Fibroblast of lung (primary cell): ENCODE measurements around the gene ANKS6. TPM values are rescaled to one million over a fixed set of nuclear protein-coding genes. Genes with fewer than 3 reads are reported as not detected.
A peak's percentile ranks its signal among the peaks of the same experiment; 100 is the strongest.

ENCODE experiments used
- DNase-seq, 2 donors: peaks; one replicate each; pipeline versions ENCODE4 v3.0.0 to v3.0.0-alpha.2; 2010; ENCODE audit warnings: low read depth in 2 of 2
- H2AFZ ChIP-seq: 2 replicates; pipeline ENCODE4 v1.5.1; 2012; ENCODE audit warnings: low read length, control low read depth, inconsistent platforms
- H3K27ac ChIP-seq: 2 replicates; pipeline ENCODE4 v1.5.1; 2011; ENCODE audit warnings: low read length, control low read depth; ENCODE audit not compliant: insufficient read depth
- H3K27me3 ChIP-seq: 2 replicates; pipeline ENCODE4 v1.5.1; 2011; ENCODE audit warnings: mild to moderate bottlenecking, low read length; ENCODE audit not compliant: control insufficient read depth, insufficient read depth
- H3K36me3 ChIP-seq: 2 replicates; pipeline ENCODE4 v1.5.1; 2011; ENCODE audit warnings: low read length; ENCODE audit not compliant: control insufficient read depth, insufficient read depth
- H3K4me1 ChIP-seq: 2 replicates; pipeline ENCODE4 v1.5.1; 2011; ENCODE audit warnings: low read length; ENCODE audit not compliant: control insufficient read depth, insufficient read depth; ENCODE audit errors: extremely low read depth
- H3K4me2 ChIP-seq: 2 replicates; pipeline ENCODE4 v1.5.1; 2011; ENCODE audit warnings: low read length, control low read depth; ENCODE audit not compliant: insufficient read depth; ENCODE audit errors: extremely low read depth
- H3K4me3 ChIP-seq, 4 experiments: fragments of 200-600 bp in 1 of 4; sonication (generic) in 1 of 4; replicated peaks in 1 of 4; 2 replicates each; pipeline ENCODE4 v1.5.1; 2011 to 2016; ENCODE audit warnings: low read length in 4 of 4, low read depth in 3 of 4, mild to moderate bottlenecking in 3 of 4, control low read depth in 2 of 4, inconsistent platforms in 1 of 4, mixed read lengths in 1 of 4; ENCODE audit not compliant: insufficient read depth in 1 of 4; ENCODE audit errors: control extremely low read depth in 1 of 4
- H3K79me2 ChIP-seq: 2 replicates; pipeline ENCODE4 v1.5.1; 2012; ENCODE audit warnings: mild to moderate bottlenecking, low read length, inconsistent platforms; ENCODE audit not compliant: control insufficient read depth, insufficient read depth
- H3K9ac ChIP-seq: 2 replicates; pipeline ENCODE4 v1.5.1; 2011; ENCODE audit warnings: mild to moderate bottlenecking, low read length, control low read depth; ENCODE audit not compliant: insufficient read depth
- H3K9me3 ChIP-seq: 2 replicates; pipeline ENCODE4 v1.5.1; 2012; ENCODE audit warnings: low read depth, low read length; ENCODE audit not compliant: control insufficient read depth, insufficient read depth
- H4K20me1 ChIP-seq: 2 replicates; pipeline ENCODE4 v1.5.1; 2011; ENCODE audit warnings: low read length; ENCODE audit not compliant: control insufficient read depth, insufficient read depth; ENCODE audit errors: extremely low read depth
- EZH2 ChIP-seq: IDR thresholded peaks from 2 replicates; pipeline ENCODE4 v1.5.1; 2012; ENCODE audit warnings: low read length, control low read depth, mild to moderate bottlenecking; ENCODE audit errors: missing control alignments
- polyA plus RNA-seq, 2 donors: library from polyadenylated mRNA; depleted of rRNA in 1 of 2; stranded (reverse) in 1 of 2; unstranded in 1 of 2; fragments of >200 nt; gene quantifications; 2 replicates each; pipeline ENCODE4 v1.2.1, GENCODE V29; 2011 to 2012; ENCODE audit warnings: missing spikeins in 1 of 2
- total RNA-seq: library from RNA; depleted of rRNA; stranded (reverse); fragments of >200 nt; gene quantifications from 2 replicates; pipeline ENCODE4 v1.2.1, GENCODE V29; 2014
- TF ChIP-seq, protein P1 (sequence below), 2 donors: IDR thresholded peaks in 1 of 2; conservative IDR thresholded peaks in 1 of 2; 1 replicate in 1 of 2; 2 replicates in 1 of 2; pipeline ENCODE4 v1.5.1; 2011 to 2012; ENCODE audit warnings: low read length in 2 of 2, control low read depth in 1 of 2, inconsistent platforms in 1 of 2, low read depth in 1 of 2, mild to moderate bottlenecking in 1 of 2

ANKS6 gene
- total and polyA plus RNA-seq, 2 donors (not counting 1 experiment from before 2014, with no cell fraction given) = 7.3 to 9.6 TPM

DNA sequence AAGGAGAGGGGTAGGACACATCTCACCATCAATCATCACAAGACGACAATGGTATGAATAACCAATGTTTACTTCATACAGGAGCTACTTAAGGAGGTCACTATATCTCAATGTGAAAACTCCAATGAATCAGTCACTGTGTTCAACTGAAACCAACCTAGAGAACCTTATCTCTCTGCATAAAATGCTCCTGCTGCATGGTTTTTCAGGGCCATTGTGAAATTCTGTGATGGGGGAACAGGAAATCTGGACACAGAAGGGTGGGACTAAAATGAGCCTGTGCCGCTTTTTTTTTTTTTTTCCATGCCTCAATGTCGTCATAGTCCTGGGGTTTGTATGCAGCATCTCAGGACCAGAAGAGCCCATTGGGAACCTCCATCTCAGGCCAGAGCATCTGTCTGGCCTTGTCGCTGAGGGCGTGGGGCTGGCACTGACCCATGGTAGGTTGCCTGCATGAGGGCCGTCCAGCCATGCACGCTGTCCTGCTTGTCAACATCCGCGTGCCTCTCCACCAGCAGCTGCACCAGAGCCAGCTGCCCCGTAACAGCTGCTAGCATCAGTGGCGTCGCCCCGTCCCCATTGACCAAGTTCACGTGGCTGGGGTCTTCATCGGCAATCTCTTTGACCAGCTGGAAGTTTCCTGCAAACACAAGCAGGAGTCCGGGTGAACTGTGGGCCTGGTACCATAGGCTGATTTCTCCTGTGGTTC, 12.7 kb downstream of the ANKS6 start:
- Histone ChIP-seq H4K20me1 (no peaks in the 10 kb centered on the region), H3K27me3 (no peaks in the 10 kb centered on the region), H3K27ac (no peak overlapping the region), H3K36me3 (peaks cover 2% of the 10 kb centered on the region), H3K4me2 (no peak overlapping the region), H3K4me1 (no peaks in the 10 kb centered on the region), H3K9ac (no peak overlapping the region), H3K79me2 (no peaks in the 10 kb centered on the region), H3K4me3 (no peak overlapping the region), H2AFZ (no peak overlapping the region), H3K9me3 (no peaks in the 10 kb centered on the region)
- TF ChIP-seq, protein P1, sequence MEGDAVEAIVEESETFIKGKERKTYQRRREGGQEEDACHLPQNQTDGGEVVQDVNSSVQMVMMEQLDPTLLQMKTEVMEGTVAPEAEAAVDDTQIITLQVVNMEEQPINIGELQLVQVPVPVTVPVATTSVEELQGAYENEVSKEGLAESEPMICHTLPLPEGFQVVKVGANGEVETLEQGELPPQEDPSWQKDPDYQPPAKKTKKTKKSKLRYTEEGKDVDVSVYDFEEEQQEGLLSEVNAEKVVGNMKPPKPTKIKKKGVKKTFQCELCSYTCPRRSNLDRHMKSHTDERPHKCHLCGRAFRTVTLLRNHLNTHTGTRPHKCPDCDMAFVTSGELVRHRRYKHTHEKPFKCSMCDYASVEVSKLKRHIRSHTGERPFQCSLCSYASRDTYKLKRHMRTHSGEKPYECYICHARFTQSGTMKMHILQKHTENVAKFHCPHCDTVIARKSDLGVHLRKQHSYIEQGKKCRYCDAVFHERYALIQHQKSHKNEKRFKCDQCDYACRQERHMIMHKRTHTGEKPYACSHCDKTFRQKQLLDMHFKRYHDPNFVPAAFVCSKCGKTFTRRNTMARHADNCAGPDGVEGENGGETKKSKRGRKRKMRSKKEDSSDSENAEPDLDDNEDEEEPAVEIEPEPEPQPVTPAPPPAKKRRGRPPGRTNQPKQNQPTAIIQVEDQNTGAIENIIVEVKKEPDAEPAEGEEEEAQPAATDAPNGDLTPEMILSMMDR (conservative IDR thresholded peaks at IDR 0.05 in 1 of 2, IDR thresholded peaks at IDR 0.05 in 1 of 2; ENCODE audit: low read depth in 1 of 2, low read length in 2 of 2) = no peak
- no peak for TF ChIP-seq EZH2
- DNase-seq = no peak

DNA sequence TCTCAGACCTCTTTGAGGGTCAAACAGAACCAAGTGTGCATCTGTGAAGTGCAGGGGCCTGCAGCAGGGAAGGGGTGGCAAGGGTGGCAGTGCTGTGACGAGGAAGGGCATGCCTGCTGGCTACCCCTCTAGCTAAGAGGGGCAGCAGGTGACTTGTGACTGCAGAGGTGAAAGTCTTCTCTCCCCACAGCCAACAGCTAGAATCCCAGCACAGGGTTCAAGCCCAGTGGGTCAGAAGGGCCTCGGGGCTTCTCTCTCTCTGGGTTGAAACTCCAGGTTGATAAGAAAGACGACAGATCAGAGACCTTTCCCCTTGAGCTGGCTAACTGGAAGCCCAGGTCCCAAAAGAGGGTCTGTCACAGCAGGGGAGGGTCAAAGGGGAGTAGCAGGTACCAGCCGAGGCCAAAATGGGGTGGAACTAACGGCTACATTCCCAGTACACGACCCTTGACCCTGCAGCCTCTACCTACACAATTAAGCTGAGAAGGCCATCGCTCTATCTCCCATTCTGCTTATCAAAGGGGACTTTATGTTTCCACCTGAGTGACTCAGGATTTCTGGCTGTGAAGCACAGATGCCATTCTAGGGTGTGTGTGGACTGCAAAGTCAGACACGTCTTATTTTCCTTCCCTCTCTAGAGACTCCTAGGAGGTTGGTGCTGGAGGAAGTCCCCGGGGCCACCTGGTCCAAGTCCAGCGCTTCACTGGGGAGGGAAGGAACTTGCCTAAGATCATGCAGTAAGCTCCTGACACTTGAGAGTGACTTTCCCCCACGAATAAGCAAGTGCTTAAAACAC, 14.6 kb downstream of the ANKS6 start:
- H3K4me1 ChIP-seq = no peaks in the 10 kb centered on the region
- no peak overlapping the region for H2AFZ ChIP-seq
- no peaks in the 10 kb centered on the region for H4K20me1 ChIP-seq
- peaks cover 2% of the 10 kb centered on the region for H3K36me3 ChIP-seq
- no peak for TF ChIP-seq EZH2
- TF ChIP-seq, protein P1 (conservative IDR thresholded peaks at IDR 0.05 in 1 of 2, IDR thresholded peaks at IDR 0.05 in 1 of 2; ENCODE audit: low read depth in 1 of 2, low read length in 2 of 2) = no peak
- no peak overlapping the region for H3K27ac ChIP-seq
- peak in 1 of 2 donors; percentile 6 for DNase-seq
- no peaks in the 10 kb centered on the region for H3K9me3 ChIP-seq
- H3K4me3 ChIP-seq = no peak overlapping the region
- H3K4me2 ChIP-seq = no peak overlapping the region
- H3K9ac ChIP-seq = no peak overlapping the region
- H3K79me2 ChIP-seq = no peaks in the 10 kb centered on the region
- no peaks in the 10 kb centered on the region for H3K27me3 ChIP-seq

DNA sequence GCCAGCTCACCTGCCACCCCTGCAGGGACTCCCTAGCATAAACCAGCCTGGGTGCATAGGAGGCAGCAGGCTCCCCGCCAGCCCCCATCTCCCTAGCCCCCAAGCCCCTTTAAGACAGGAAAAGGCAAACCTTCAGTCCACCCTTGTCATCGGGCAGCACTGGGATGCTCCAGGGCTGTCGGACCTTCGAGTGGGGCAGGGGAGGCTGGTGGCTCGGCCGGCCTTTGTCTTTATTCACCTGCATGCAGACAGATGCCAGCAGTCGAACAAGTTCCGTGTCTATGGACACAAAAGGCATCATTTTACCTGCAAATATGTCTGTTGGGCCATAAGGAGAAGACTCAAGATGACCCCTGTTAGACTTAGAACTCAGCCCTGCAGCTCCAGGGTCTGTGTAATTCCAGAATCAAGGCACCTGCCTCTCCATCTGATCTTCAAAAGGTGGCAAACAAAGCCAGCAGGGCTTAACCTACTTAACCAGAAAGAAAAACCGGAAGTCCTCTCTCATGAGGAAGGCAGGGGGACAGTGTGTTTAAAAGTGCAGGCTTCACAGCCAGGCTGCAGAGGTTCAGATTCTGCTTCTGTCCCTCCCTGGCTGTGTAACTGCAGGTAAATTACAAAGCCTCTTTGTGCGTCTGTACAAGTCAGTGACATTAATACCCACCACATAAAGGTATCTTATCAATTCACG, 16.2 kb downstream of the ANKS6 start:
- no peaks in the 10 kb centered on the region for H3K79me2 ChIP-seq
- no peak overlapping the region for H3K4me2 ChIP-seq
- no peak overlapping the region for H3K9ac ChIP-seq
- no peaks in the 10 kb centered on the region for H3K4me1 ChIP-seq
- DNase-seq = no peak
- no peak overlapping the region for H2AFZ ChIP-seq
- H3K4me3 ChIP-seq = no peak overlapping the region
- H3K27me3 ChIP-seq = no peaks in the 10 kb centered on the region
- H4K20me1 ChIP-seq = no peaks in the 10 kb centered on the region
- no peaks in the 10 kb centered on the region for H3K9me3 ChIP-seq
- H3K36me3 ChIP-seq = peaks cover 2% of the 10 kb centered on the region
- TF ChIP-seq, protein P1 (conservative IDR thresholded peaks at IDR 0.05 in 1 of 2, IDR thresholded peaks at IDR 0.05 in 1 of 2; ENCODE audit: low read depth in 1 of 2, low read length in 2 of 2) = no peak
- no peak for TF ChIP-seq EZH2
- H3K27ac ChIP-seq = no peak overlapping the region
